Measurements from ENCODE around the gene SUN5. TPM values are rescaled to one million over a fixed set of nuclear protein-coding genes. Genes with fewer than 3 reads are reported as not detected.

The SUN5 gene
- total RNA-seq, 1 experiment from 2014 or later, result not detected

GRCh38 chr20:33015700-33016580 is 11.7 kb upstream of the SUN5 start:
- no peak for ATAC-seq
- no peak for DNase-seq (ENCODE audit: low spot score)
- peaks cover 9% of the 10 kb centered on the region; the same call in 1 of the 2 replicates for H3K4me1 Mint-ChIP-seq
- ChIA-PET POLR2A (no interaction called here), CTCF (interaction anchor here (1.1 to 5.6 kb wide), 3 partner anchors 10 to 80 kb away, joined by 3 to 34 read pairs (median 6); partner anchors contain the start of gene SUN5)
- no peaks in the 10 kb centered on the region for H3K36me3 Mint-ChIP-seq
- H3K9me3 Mint-ChIP-seq, result no peaks in the 10 kb centered on the region
- no peak overlapping the region for H3K27ac Mint-ChIP-seq
- H3K27me3 Mint-ChIP-seq (ENCODE audit: low read depth), result no peaks in the 10 kb centered on the region
- H3K4me3 Mint-ChIP-seq, result no peak overlapping the region
- TF ChIP-seq MYBL2 (CRISPR knock-in tag; IDR thresholded peaks at IDR 0.05) (no peak), CREM (CRISPR knock-in tag; IDR thresholded peaks at IDR 0.05) (no peak), IRF2 (CRISPR knock-in tag; IDR thresholded peaks at IDR 0.05; ENCODE audit: borderline replicate concordance, low read depth) (no peak), MAX (CRISPR knock-in tag; IDR thresholded peaks at IDR 0.05) (no peak), SMAD4 (CRISPR knock-in tag; IDR thresholded peaks at IDR 0.05) (no peak), ERG (CRISPR knock-in tag; IDR thresholded peaks at IDR 0.05) (no peak), TCF7 (CRISPR knock-in tag; IDR thresholded peaks at IDR 0.05; ENCODE audit: low read depth) (no peak), FOXP4 (CRISPR knock-in tag; IDR thresholded peaks at IDR 0.05) (no peak), E2F1 (CRISPR knock-in tag; IDR thresholded peaks at IDR 0.05) (no peak), HMGA2 (CRISPR knock-in tag; IDR thresholded peaks at IDR 0.05) (no peak), NFE2L1 (CRISPR knock-in tag; IDR thresholded peaks at IDR 0.05) (no peak), SP1 (CRISPR knock-in tag; conservative IDR thresholded peaks at IDR 0.05) (no peak), GRHL2 (CRISPR knock-in tag; IDR thresholded peaks at IDR 0.05; ENCODE audit: insufficient replicate concordance, severe bottlenecking) (no peak), GTF2I (CRISPR knock-in tag; conservative IDR thresholded peaks at IDR 0.05) (no peak), ZBTB43 (CRISPR knock-in tag; IDR thresholded peaks at IDR 0.05) (no peak), GABPB1 (CRISPR knock-in tag; IDR thresholded peaks at IDR 0.05) (no peak), ESRRA (CRISPR knock-in tag; IDR thresholded peaks at IDR 0.05; ENCODE audit: borderline replicate concordance) (no peak)
- TF ChIP-seq, protein P1, sequence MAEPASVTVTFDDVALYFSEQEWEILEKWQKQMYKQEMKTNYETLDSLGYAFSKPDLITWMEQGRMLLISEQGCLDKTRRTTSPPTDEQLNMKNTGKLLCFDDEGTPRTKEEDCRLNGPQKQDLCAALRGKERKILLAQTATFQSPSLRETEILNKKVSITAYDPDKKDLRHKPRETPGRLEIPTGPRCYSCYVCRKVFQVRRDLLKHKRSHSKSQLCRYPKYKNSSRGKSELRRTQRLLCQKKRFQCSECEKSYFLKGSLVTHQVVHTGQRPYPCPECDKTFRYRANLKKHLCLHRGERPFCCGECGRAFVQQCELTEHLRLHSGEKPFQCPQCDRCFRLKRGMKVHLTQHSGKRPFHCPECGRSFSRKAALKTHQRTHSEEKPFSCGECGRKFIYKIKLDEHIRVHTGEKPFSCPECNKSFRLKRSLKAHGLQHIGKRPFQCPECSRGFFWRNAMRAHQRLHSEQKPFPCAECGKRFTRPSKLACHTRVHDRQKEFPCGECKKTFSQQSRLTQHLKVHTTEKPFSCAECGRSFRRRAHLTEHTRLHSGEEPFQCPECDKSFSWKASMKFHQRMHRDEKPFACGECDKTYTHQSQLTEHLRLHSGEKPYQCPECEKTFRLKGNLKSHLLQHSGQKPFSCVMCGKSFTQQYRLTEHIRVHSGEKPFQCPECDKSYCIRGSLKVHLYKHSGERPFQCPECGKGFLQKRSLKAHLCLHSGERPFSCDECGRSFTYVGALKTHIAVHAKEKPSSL (CRISPR knock-in tag; conservative IDR thresholded peaks at IDR 0.05), result no peak
